ENCODE data around the gene MRNIP. TPM values are rescaled to one million over a fixed set of nuclear protein-coding genes. Genes with fewer than 3 reads are reported as not detected.

Gene MRNIP
- total RNA-seq, 1 experiment from 2014 or later, result 31.1 TPM

GRCh38 chr5:179822444-179822990 lies 36.1 kb downstream of the MRNIP start:
- Histone ChIP-seq H3K79me2 (ENCODE audit: insufficient read depth, low read length) (peaks cover 9% of the 10 kb centered on the region; the same call in 1 of the 2 replicates), H2BK15ac (ENCODE audit: low read depth, low read length) (no peak overlapping the region), H3K23ac (ENCODE audit: insufficient read length, low read depth, low read length) (no peak overlapping the region), H4K5ac (ENCODE audit: insufficient read length, low read depth, low read length) (no peak overlapping the region), H2BK5ac (ENCODE audit: insufficient read length, low read length) (no peak overlapping the region), H3K27ac (ENCODE audit: insufficient read length, low read depth, low read length) (no peak overlapping the region), H3K9ac (ENCODE audit: extremely low read depth, insufficient read length, low read length) (peak overlapping the region; percentile 1), H4K91ac (ENCODE audit: insufficient read length, low read depth, low read length) (no peak overlapping the region), H3K14ac (ENCODE audit: insufficient read depth, low read length) (no peak overlapping the region), H3T11ph (ENCODE audit: low read length) (no peak overlapping the region), H2BK120ac (ENCODE audit: low read depth, low read length, poor library complexity, severe bottlenecking) (no peak overlapping the region), H3K4ac (ENCODE audit: low read depth, low read length) (no peak overlapping the region), H4K8ac (replicated peaks; ENCODE audit: insufficient read length, low read depth, low read length) (no peak overlapping the region), H3K4me1 (ENCODE audit: insufficient read depth, low read length) (peaks cover 3% of the 10 kb centered on the region; the same call in 1 of the 2 replicates), H3K9me3 (ENCODE audit: control insufficient read depth, low read depth, low read length) (no peaks in the 10 kb centered on the region), H2AK5ac (ENCODE audit: insufficient read length, low read length) (no peak overlapping the region), H3K79me1 (ENCODE audit: insufficient read depth, low read depth, low read length, poor library complexity, severe bottlenecking) (peaks cover 10% of the 10 kb centered on the region), H3K4me2 (ENCODE audit: insufficient read depth, insufficient read length, low read length) (peak overlapping the region; percentile 79), H2AFZ (ENCODE audit: low read length) (no peak overlapping the region), H3K23me2 (ENCODE audit: insufficient read length, low read depth, low read length, poor library complexity, severe bottlenecking) (peaks cover 4% of the 10 kb centered on the region), H3K27me3 (ENCODE audit: insufficient read depth, low read length) (no peaks in the 10 kb centered on the region), H4K20me1 (ENCODE audit: control insufficient read depth, insufficient read depth, insufficient read length) (no peaks in the 10 kb centered on the region), H3K56ac (ENCODE audit: insufficient read length, low read depth, low read length) (no peak overlapping the region), H3K18ac (ENCODE audit: insufficient read length, low read depth, low read length) (no peak overlapping the region), H2BK20ac (ENCODE audit: low read depth, low read length, poor library complexity, severe bottlenecking) (no peak overlapping the region), H2BK12ac (ENCODE audit: insufficient read length, low read depth, low read length) (no peak overlapping the region)
- TF ChIP-seq, protein P1, sequence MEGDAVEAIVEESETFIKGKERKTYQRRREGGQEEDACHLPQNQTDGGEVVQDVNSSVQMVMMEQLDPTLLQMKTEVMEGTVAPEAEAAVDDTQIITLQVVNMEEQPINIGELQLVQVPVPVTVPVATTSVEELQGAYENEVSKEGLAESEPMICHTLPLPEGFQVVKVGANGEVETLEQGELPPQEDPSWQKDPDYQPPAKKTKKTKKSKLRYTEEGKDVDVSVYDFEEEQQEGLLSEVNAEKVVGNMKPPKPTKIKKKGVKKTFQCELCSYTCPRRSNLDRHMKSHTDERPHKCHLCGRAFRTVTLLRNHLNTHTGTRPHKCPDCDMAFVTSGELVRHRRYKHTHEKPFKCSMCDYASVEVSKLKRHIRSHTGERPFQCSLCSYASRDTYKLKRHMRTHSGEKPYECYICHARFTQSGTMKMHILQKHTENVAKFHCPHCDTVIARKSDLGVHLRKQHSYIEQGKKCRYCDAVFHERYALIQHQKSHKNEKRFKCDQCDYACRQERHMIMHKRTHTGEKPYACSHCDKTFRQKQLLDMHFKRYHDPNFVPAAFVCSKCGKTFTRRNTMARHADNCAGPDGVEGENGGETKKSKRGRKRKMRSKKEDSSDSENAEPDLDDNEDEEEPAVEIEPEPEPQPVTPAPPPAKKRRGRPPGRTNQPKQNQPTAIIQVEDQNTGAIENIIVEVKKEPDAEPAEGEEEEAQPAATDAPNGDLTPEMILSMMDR (conservative IDR thresholded peaks at IDR 0.05), result no peak
- Mint-ChIP-seq H3K4me1 (peaks cover 35 to 38% of the 10 kb centered on the region in 2 experiments), H3K27ac (peak overlapping the region in 1 of 3 experiments; percentile 58; a peak in 2 of 7 replicates), H3K36me3 (ENCODE audit: insufficient read depth in 1 of 3, low read depth in 3 of 3) (peaks cover 32 to 48% (median 47%) of the 10 kb centered on the region in 3 experiments), H3K27me3 (ENCODE audit: low read depth) (peaks cover 6% of the 10 kb centered on the region), H3K9me3 (no peaks in the 10 kb centered on the region; a peak in 1 of 5 replicates), H3K4me3 (peak overlapping the region; percentile 88 to 93)
- no peak for DNase-seq
- WGBS (ENCODE audit: extremely low coverage, insufficient read length, low lambda C conversion rate), result no CpG with 5 or more reads among the region's 8 CpGs

Data from H9 (cell line).